ENCODE measurements around the gene ATG9A. TPM values are rescaled to one million over a fixed set of nuclear protein-coding genes. Genes with fewer than 3 reads are reported as not detected.
"Not testable (repeated sequence)": the region's sequence is repeated elsewhere in the genome, so short reads cannot be mapped to it uniquely, and the experiment has no call there.

Gene ATG9A
- 21.2 and 78.7 TPM in 2 replicates for total RNA-seq

GRCh38 chr2:219229305-219230058 lies at the start of gene ATG9A, which contains the start of gene ANKZF1:
TSS of gene ATG9A (minus strand) at chr2:219229636. CDS start at chr2:219228024, 1,612 bp downstream.
TSS of gene ANKZF1 (plus strand) at chr2:219229806. CDS start at chr2:219230258, 452 bp downstream.
- DNase-seq (ENCODE audit: low read depth): peak; percentile 96

DNA sequence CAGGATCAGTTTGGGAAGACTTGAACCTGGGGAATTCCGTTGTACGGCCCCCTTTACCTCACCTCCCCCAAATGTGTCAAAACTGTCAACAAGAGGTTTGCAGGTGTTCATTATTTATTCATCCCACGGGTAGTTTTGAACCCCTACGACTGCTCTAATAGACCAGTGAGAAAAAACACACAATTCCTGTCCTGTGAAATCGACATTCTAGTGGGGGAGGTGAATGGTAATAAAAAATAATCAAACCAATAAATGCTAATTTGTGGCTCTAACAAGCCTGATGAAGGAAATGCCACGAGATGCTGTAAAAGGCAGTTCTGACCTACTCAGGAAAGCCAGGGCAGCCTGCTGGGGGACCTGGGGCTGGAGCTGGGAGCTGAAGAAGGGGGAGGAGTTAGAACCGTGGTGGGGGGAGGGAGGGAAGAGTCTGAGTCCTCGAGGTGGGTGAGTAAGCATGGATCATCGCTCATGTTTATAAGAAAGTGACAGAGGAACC lies 49.3 kb upstream of the ATG9A start:
- DNase-seq (ENCODE audit: low read depth): peak; percentile 23

DNA sequence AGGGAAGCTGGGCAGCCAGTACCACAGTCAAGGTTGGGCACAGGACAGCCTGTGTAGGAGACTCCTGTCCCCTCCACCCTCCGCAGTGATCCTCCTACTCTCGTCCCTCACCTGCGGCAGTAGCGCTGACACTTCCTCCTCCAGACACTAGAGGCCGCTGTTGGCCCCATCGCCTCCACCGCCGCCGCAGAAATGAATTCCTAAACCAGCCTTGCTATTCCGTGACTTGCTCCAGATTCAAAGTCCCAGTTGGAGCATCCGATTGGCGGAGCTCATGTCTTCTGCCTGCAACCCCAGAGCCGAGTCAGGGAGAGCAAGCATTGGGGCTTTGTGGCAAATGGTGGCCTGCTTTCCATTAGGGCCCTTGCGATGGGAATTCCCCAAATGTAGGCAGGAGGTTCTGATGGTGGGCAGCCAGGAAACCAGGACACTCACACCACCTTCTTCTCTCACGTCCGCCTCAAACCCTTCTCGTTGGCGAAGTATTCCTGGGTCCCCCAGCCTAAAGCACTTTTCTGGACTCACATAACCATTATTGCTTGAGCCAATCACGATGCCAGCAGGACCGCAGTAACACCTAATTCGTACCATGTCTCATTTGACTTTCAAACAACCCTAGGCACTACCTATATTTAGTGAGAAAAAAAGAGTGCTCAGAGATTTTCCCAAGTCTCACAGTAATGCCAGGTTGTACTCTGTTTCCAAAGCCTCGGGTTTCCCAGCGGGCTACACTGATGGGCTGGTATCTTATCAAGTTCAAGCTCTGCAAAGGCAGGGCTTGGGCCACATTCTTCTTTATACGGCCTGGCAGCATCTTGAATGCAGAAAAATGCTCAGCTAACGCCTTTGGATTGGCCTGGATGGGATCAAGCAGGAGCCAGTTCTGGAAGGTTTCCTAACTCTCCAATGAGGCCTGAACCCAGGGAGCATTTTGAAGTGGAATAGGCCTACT lies 48.5 kb upstream of the ATG9A start:
- DNase-seq (ENCODE audit: low read depth): peak; percentile 56

- DNase-seq (ENCODE audit: low read depth): peak; percentile 92
Measured at GRCh38 chr2:219274361-219274921, 45.0 kb upstream of the ATG9A start.

DNA sequence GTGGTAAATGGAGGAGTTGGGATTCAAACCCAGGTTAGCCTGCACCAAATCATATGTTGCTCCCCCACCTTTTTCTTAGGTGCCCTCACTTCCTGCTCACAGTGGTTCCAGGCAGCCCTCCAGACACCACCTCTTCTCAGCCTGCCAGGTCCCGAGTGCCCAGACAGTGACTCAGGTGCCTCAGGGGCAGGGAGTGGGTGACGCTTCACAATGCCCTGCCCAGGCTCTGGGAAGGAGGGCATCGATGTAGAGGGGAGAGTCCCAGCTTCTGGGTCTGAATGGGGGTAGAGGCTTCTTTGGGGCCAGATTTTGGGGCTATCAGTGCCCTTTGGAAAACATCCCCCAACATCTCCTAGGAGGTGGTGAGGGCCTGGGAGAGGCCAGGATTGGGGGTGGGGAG lies 44.5 kb upstream of the ATG9A start:
- DNase-seq (ENCODE audit: low read depth): peak; percentile 85

GRCh38 chr2:219272995-219273394 lies 43.6 kb upstream of the ATG9A start:
- peak; percentile 55 for DNase-seq (ENCODE audit: low read depth)

DNA sequence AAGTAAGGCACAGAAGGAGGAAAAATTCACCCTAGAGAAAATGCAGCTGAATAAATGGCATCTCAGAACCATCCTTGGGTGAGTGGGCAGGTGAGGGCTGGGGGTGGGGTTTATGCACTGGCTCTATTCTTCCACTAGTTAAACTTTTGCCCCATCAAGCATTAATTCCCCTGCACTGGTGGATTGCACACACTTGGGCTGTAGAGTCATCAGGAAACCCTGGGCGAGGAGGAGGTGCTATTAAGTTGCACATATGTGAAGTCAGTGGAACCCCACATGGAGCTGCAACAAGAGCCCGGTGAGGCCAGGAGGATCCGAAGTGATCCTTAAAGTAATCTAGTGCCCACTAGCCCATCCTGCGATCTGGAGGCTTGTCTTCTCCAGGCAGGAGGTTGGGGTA lies 42.9 kb upstream of the ATG9A start:
- DNase-seq (ENCODE audit: low read depth): peak; percentile 79

DNA sequence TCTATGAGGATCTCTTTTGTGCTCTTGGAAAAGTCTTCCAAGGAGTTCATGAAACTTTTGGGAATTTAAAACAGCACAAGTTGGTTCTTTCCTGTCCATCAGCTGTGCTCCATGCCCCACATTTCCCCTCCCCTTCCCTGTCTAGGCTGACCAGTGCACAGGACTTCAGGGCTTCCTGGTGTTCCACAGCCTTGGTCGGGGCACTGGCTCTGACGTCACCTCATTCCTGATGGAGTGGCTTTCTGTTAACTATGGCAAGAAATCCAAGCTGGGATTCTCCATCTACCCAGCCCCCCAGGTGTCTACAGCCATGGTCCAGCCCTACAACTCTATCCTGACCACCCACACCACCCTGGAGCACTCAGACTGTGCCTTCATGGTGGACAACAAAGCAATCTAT lies 41.6 kb upstream of the ATG9A start:
- DNase-seq (ENCODE audit: low read depth): no peak

- no peak for DNase-seq (ENCODE audit: low read depth)
Measured at GRCh38 chr2:219270055-219270372, 40.6 kb upstream of the ATG9A start.

GRCh38 chr2:219269362-219270054 lies 40.1 kb upstream of the ATG9A start:
- peak; percentile 77 for DNase-seq (ENCODE audit: low read depth)

DNA sequence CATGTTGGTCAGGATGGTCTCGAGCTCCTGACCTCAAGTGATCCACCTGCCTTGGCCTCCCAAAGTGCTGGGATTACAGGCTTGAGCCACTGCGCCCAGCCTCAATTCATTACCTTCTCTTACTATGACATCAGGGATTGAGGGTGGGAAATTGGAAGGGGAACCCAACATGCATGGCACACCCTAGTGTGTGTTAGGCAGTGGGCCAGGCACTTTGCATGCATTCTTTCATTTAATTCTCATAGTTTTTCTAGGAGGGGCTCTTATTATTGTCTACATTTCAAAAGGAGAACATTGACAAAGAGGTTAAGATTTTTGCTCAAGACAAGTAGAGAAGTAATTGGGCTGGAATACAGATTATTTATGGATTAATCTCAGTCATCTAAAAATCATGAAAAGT lies 38.9 kb upstream of the ATG9A start:
- DNase-seq (ENCODE audit: low read depth): no peak

- no peak for DNase-seq (ENCODE audit: low read depth)
Measured at GRCh38 chr2:219266886-219267285, 37.5 kb upstream of the ATG9A start.

DNA sequence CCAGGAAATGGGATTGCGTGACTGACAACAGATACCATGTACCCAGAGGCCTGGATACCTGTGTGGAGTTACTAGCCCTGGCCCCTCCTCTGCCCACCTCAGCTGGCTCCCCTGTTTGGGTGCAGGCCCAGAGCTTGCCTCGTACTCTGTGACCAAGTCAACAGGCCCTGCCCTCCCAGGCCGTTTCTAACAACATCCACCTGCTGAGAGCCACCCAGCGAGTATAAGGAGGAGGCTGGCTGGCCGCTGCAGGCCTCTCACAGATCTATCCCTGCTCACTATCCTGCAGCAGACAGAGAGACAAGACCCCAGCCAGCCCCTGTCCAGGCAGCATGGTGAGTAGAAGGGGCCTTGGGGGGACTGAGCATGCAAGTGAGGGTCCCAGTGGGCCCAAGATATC lies 36.8 kb upstream of the ATG9A start:
- DNase-seq (ENCODE audit: low read depth): no peak

DNA sequence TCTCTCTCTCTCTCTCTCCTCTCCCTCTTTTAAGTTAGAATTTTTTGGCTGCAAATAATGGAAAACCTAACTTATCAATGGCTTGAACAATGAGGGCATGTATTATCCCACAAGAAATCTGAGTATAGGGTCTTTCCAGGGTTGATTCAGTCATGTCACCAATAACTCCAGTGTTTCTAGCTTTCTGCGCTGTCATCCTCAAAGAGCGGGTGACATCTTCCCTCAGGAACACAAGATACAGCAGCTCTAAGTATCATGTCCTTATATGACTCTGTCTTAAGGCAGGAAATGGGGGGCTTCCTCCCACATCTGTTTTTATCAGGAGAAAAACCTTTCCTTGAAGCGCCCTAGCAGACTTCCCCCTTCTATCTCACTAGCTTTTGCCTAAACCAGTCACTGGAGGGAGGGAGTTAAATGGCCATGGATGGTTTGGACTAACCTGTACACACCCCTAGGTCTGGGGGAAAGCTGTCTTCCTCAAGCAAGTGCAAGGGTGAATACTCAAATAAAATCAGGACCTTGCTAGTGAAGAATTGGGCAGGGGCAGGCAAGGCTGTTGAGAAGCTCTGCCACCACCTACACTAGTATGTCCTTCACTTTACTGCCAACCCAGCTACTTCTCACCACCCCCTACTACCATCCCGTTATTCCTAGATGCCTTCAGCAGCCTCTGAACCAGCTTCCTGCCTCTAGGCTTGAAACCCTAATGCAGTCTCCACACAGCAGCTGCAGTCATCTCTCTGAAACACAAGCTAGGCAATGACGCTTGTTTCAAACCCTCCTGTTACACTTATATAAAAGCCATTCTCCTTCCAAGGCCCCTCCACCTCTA lies 31.8 kb upstream of the ATG9A start:
- no peak for DNase-seq (ENCODE audit: low read depth)

GRCh38 chr2:219258942-219259341 lies 29.5 kb upstream of the ATG9A start:
- DNase-seq (ENCODE audit: low read depth): not testable (repeated sequence)

DNA sequence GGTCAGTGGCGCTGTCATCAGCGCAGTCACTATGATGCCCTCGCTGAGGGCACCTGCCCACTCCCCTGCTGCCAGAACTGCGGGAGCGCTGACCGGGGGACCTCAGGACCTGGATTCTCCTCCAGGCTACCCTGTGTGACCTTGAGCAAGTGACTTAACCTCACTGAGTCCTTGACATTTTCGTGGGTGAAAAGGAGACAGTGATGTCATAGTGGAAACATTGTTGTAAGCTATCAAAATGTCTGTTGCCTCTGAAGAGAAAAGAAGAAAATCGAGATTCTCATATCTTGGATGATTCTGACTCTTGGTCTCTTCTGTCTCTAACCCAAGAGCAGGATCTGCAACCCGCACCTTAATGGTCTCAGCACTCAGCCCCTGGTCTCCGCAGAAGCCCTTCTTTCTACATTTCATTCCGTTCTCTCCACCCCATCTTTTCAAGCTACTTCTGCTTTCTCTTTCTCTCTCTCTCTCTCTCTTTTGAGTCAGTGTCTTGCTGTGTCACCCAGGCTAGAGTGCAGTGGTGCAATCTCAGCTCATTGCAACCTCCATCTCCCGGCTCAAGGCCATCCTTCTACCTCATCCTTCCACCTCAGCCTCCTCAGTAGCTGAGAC lies 25.3 kb upstream of the ATG9A start:
- DNase-seq (ENCODE audit: low read depth): no peak

- DNase-seq (ENCODE audit: low read depth): no peak
Measured at GRCh38 chr2:219253753-219254589, 24.5 kb upstream of the ATG9A start, which contains the start of gene TUBA4A. TSS of gene TUBA4A (minus strand) at chr2:219253918. CDS start at chr2:219253858, 60 bp downstream.

- no peak for DNase-seq (ENCODE audit: low read depth)
Measured at GRCh38 chr2:219252900-219253752, 23.7 kb upstream of the ATG9A start, which contains the start of gene TUBA4B. TSS of gene TUBA4B (plus strand) at chr2:219253243. CDS start at chr2:219253408, 165 bp downstream.
